Parathyroid adenoma (tissue), 2 donors: ENCODE results near the gene EVA1B.

Experiments used
- H2AFZ ChIP-seq: fragments of 300-600 bp; sonication (generic); one replicate; pipeline ENCODE4 v1.7.0; 2017; ENCODE audit warnings: antibody characterized with exemption, mild to moderate bottlenecking
- H3K27ac ChIP-seq: fragments of 300-600 bp; sonication (generic); one replicate; pipeline ENCODE4 v1.7.0; 2017
- H3K27me3 ChIP-seq: fragments of 300-600 bp; sonication (generic); one replicate; pipeline ENCODE4 v1.7.0; 2017; ENCODE audit warnings: low read length; ENCODE audit not compliant: control insufficient read depth, insufficient read depth
- H3K36me3 ChIP-seq: fragments of 300-600 bp; sonication (generic); one replicate; pipeline ENCODE4 v1.7.0; 2017; ENCODE audit warnings: low read length; ENCODE audit not compliant: control insufficient read depth, insufficient read depth
- H3K4me1 ChIP-seq: fragments of 300-600 bp; sonication (generic); one replicate; pipeline ENCODE4 v1.7.0; 2017; ENCODE audit warnings: control low read depth
- H3K4me2 ChIP-seq: fragments of 300-600 bp; sonication (generic); one replicate; pipeline ENCODE4 v1.7.0; 2017; ENCODE audit warnings: low read length
- H3K4me3 ChIP-seq: fragments of 300-600 bp; sonication (generic); one replicate; pipeline ENCODE4 v1.7.0; 2017; ENCODE audit warnings: low read depth, low read length
- H3K79me2 ChIP-seq: fragments of 300-600 bp; sonication (generic); one replicate; pipeline ENCODE4 v1.7.0; 2017; ENCODE audit warnings: control low read depth
- H3K9ac ChIP-seq: fragments of 300-600 bp; sonication (generic); one replicate; pipeline ENCODE4 v1.7.0; 2017; ENCODE audit warnings: mild to moderate bottlenecking
- H3K9me3 ChIP-seq: fragments of 300-600 bp; sonication (generic); one replicate; pipeline ENCODE4 v1.7.0; 2017; ENCODE audit warnings: low read length; ENCODE audit not compliant: control insufficient read depth
- CTCF ChIP-seq: fragments of 300-600 bp; sonication (generic); IDR thresholded peaks from one replicate; pipeline ENCODE4 v1.7.0; 2017; ENCODE audit warnings: antibody characterized with exemption, mild to moderate bottlenecking
- donor health status: primary hyperparathyroidism.

Gene EVA1B

GRCh38 chr1:36306210-36306901 is 17.1 kb downstream of the EVA1B start, which contains the start of gene SH3D21:
Gene SH3D21, plus strand, starts transcription at chr1:36306368. Its CDS starts 53 bp downstream, at chr1:36306421.
- H3K27me3 ChIP-seq: no peaks in the 10 kb centered on the region

GRCh38 chr1:36305915-36306209 is 17.6 kb downstream of the EVA1B start:
- TF ChIP-seq CTCF: no peak
- no peak overlapping the region for H3K4me2 ChIP-seq
- no peak overlapping the region for H2AFZ ChIP-seq
- H3K36me3 ChIP-seq: no peaks in the 10 kb centered on the region
- peak overlapping the region; percentile 51 for H3K4me3 ChIP-seq
- no peak overlapping the region for H3K9ac ChIP-seq
- H3K4me1 ChIP-seq: no peaks in the 10 kb centered on the region
- no peaks in the 10 kb centered on the region for H3K79me2 ChIP-seq
- no peak overlapping the region for H3K27ac ChIP-seq
- H3K9me3 ChIP-seq: no peaks in the 10 kb centered on the region
- H3K27me3 ChIP-seq: no peaks in the 10 kb centered on the region

More at GRCh38 chr1:36306210-36306901, 17.1 kb downstream of the EVA1B start, which contains the start of gene SH3D21:
- peak within 1 kb of the TSS; percentile 29 for H3K27ac ChIP-seq
- peak within 1 kb of the TSS; percentile 84 for H3K4me2 ChIP-seq
- no peaks in the 10 kb centered on the region for H3K4me1 ChIP-seq
- H3K36me3 ChIP-seq: no peaks in the 10 kb centered on the region
- H2AFZ ChIP-seq: peak within 1 kb of the TSS; percentile 83
- H3K9ac ChIP-seq: no peak within 1 kb of the TSS
- no peak for TF ChIP-seq CTCF
- peak within 1 kb of the TSS; percentile 51 for H3K4me3 ChIP-seq
- H3K79me2 ChIP-seq: no peaks in the 10 kb centered on the region
- no peaks in the 10 kb centered on the region for H3K9me3 ChIP-seq

GRCh38 chr1:36304970-36305914 is 18.2 kb downstream of the EVA1B start:
- no peaks in the 10 kb centered on the region for H3K27me3 ChIP-seq

GRCh38 chr1:36304521-36304920 is 18.9 kb downstream of the EVA1B start:
- Histone ChIP-seq H3K4me2 (no peak overlapping the region), H3K27me3 (no peaks in the 10 kb centered on the region), H3K27ac (no peak overlapping the region), H3K4me1 (no peaks in the 10 kb centered on the region), H3K36me3 (no peaks in the 10 kb centered on the region), H3K4me3 (no peak overlapping the region), H2AFZ (no peak overlapping the region), H3K9me3 (no peaks in the 10 kb centered on the region), H3K9ac (no peak overlapping the region), H3K79me2 (no peaks in the 10 kb centered on the region)
- no peak for TF ChIP-seq CTCF

More at GRCh38 chr1:36304970-36305914, 18.2 kb downstream of the EVA1B start:
- Histone ChIP-seq H3K4me1 (no peaks in the 10 kb centered on the region), H3K27ac (no peak overlapping the region), H3K79me2 (no peaks in the 10 kb centered on the region), H2AFZ (no peak overlapping the region), H3K9ac (no peak overlapping the region), H3K4me2 (no peak overlapping the region), H3K36me3 (no peaks in the 10 kb centered on the region), H3K4me3 (no peak overlapping the region), H3K9me3 (no peaks in the 10 kb centered on the region)
- TF ChIP-seq CTCF: no peak
